Upper lobe of left lung (tissue), 4 donors: ENCODE data around the gene R3HDM2.

Source experiments
- EP300 ChIP-seq, 4 donors: sonication (generic); formaldehyde crosslinking; IDR thresholded peaks; one replicate each; pipeline ENCODE4 v1.5.1; 2017; ENCODE audit warnings: antibody characterized with exemption in 4 of 4, control low read depth in 2 of 4
- POLR2A ChIP-seq, 4 donors: fragments of 450-650 bp; IDR thresholded peaks; one replicate each; pipeline ENCODE4 v1.5.1; 2016 to 2017; ENCODE audit warnings: antibody characterized with exemption in 4 of 4, mild to moderate bottlenecking in 2 of 4
- POLR2AphosphoS5 ChIP-seq, 2 donors: sonication (generic); formaldehyde crosslinking; IDR thresholded peaks; one replicate each; pipeline ENCODE4 v1.5.1; 2017; ENCODE audit warnings: antibody characterized with exemption in 2 of 2
- TF ChIP-seq, protein P1 (sequence below), 6 experiments: fragments of 450-650 bp in 4 of 6; fragments of 200-600 bp in 2 of 6; sonication (generic) in 2 of 6; IDR thresholded peaks; one replicate each; pipeline ENCODE4 v1.5.1; 2016 to 2019; ENCODE audit warnings: antibody characterized with exemption in 6 of 6

DNA sequence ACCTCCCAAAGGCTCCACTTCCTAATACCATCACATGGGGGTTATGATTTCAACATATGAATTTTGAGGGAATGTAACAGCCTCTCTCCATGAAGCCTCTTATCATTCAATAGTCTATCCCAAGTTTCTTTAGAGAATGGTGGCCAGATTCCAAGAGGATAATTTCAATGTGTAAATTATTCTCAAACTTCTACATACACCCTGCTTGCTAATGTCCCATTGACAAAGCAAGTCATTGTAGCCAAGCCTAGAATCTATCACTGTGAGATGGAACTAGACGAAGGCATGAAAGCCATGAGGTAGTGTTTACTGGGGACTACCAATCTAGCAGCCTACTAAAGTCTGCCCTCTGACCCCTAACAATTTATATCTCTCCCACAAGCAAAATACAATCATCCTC, 7.6 kb upstream of the R3HDM2 start:
- TF ChIP-seq, protein P1, sequence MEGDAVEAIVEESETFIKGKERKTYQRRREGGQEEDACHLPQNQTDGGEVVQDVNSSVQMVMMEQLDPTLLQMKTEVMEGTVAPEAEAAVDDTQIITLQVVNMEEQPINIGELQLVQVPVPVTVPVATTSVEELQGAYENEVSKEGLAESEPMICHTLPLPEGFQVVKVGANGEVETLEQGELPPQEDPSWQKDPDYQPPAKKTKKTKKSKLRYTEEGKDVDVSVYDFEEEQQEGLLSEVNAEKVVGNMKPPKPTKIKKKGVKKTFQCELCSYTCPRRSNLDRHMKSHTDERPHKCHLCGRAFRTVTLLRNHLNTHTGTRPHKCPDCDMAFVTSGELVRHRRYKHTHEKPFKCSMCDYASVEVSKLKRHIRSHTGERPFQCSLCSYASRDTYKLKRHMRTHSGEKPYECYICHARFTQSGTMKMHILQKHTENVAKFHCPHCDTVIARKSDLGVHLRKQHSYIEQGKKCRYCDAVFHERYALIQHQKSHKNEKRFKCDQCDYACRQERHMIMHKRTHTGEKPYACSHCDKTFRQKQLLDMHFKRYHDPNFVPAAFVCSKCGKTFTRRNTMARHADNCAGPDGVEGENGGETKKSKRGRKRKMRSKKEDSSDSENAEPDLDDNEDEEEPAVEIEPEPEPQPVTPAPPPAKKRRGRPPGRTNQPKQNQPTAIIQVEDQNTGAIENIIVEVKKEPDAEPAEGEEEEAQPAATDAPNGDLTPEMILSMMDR (IDR thresholded peaks at IDR 0.05) = no peak
- no peak for TF ChIP-seq EP300 (IDR thresholded peaks at IDR 0.05)
- TF ChIP-seq POLR2A (IDR thresholded peaks at IDR 0.05) = no peak
- TF ChIP-seq POLR2AphosphoS5 (IDR thresholded peaks at IDR 0.05) = no peak
